AG04450 (cell line): ENCODE results near the gene FGGY. TPM values are rescaled to one million over a fixed set of nuclear protein-coding genes. Genes with fewer than 3 reads are reported as not detected.
A peak's percentile ranks its signal among the peaks of the same experiment; 100 is the strongest.

ENCODE experiments used
- CTCF ChIA-PET: fragments of 300-600, 350-600 bp; formaldehyde crosslinking; extraction: SDS; loops from one replicate; lab custom pipeline; 2022; ENCODE audit warnings: antibody characterized with exemption, inconsistent platforms; lab: Charles Lee
- POLR2A ChIA-PET: fragments of 350-600 bp; formaldehyde crosslinking; extraction: SDS; loops from one replicate; lab custom pipeline; 2021; ENCODE audit warnings: antibody characterized with exemption, inconsistent platforms; lab: Yijun Ruan, JAX
- DNase-seq: peaks from one replicate; pipeline ENCODE4 v3.0.0-alpha.2; 2011; ENCODE audit warnings: low read depth, low spot score
- H3K27ac ChIP-seq: one replicate; pipeline ENCODE4 v1.5.1; 2012; ENCODE audit warnings: low read depth, low read length, control low read depth
- H3K27me3 ChIP-seq: one replicate; pipeline ENCODE4 v1.6.0; 2012; ENCODE audit warnings: low read length; ENCODE audit not compliant: control insufficient read depth, insufficient read depth
- H3K4me3 ChIP-seq: 2 replicates; pipeline ENCODE4 v1.5.1; 2011; ENCODE audit warnings: mild to moderate bottlenecking, low read depth, low read length, control low read depth
- H3K9me3 ChIP-seq: 2 replicates; pipeline ENCODE4 v1.5.1; 2012; ENCODE audit warnings: low read length; ENCODE audit not compliant: control insufficient read depth, insufficient read depth
- CTCF ChIP-seq: IDR thresholded peaks from 2 replicates; pipeline ENCODE4 v1.5.1; 2011; ENCODE audit warnings: low read depth, low read length, control low read depth, inconsistent platforms
- polyA plus RNA-seq: library from polyadenylated mRNA; depleted of rRNA; stranded (reverse); fragments of >200 nt; gene quantifications from 2 replicates; pipeline ENCODE4 v1.2.3, GENCODE V29; 2011

FGGY gene
- polyA plus RNA-seq, 1 experiment = 11.8 TPM

- TF ChIP-seq CTCF = no peak
- POLR2A ChIA-PET = no interaction called here
Measured at GRCh38 chr1:59364037-59364436, 67.1 kb downstream of the FGGY start.

GRCh38 chr1:59366346-59366745, 69.5 kb downstream of the FGGY start:
- Histone ChIP-seq H3K27ac (no peak overlapping the region), H3K9me3 (no peaks in the 10 kb centered on the region), H3K27me3 (no peaks in the 10 kb centered on the region), H3K4me3 (no peak overlapping the region)
- CTCF ChIA-PET = interaction anchor here (1.9 kb wide), 1 partner anchor 333 kb away, joined by 14 read pairs; no protein-coding TSS in a partner anchor
- POLR2A ChIA-PET = interaction anchor here (1.9 to 2.0 kb wide), 2 partner anchors 70 to 337 kb away, joined by 5 to 8 read pairs; partner anchors contain the start of gene FGGY
- no peak for TF ChIP-seq CTCF
- no peak for DNase-seq

More at GRCh38 chr1:59364037-59364436, 67.1 kb downstream of the FGGY start:
- no peaks in the 10 kb centered on the region for H3K27me3 ChIP-seq
- H3K27ac ChIP-seq = no peak overlapping the region
- no peaks in the 10 kb centered on the region for H3K9me3 ChIP-seq
- no peak for DNase-seq
- CTCF ChIA-PET = interaction anchor here (0.6 kb wide), 1 partner anchor 642 kb away, joined by 5 read pairs; no protein-coding TSS in a partner anchor
- no peak overlapping the region for H3K4me3 ChIP-seq

- peak overlapping the region; percentile 91 for H3K27ac ChIP-seq
- H3K27me3 ChIP-seq = no peaks in the 10 kb centered on the region
- H3K9me3 ChIP-seq = no peaks in the 10 kb centered on the region
- no peak overlapping the region; the same call in 1 of the 2 replicates for H3K4me3 ChIP-seq
- peak; percentile 82 for DNase-seq
- ChIA-PET POLR2A (interaction anchor here (0.8 to 2.0 kb wide), 9 partner anchors 12 to 587 kb away, joined by 3 to 9 read pairs (median 3); partner anchors contain the start of genes FGGY and JUN), CTCF (interaction anchor here (0.6 to 1.9 kb wide), 4 partner anchors 258 to 392 kb away, joined by 3 to 14 read pairs (median 4); no protein-coding TSS in a partner anchor)
- TF ChIP-seq CTCF = no peak
Measured at GRCh38 chr1:59367301-59368007, 70.6 kb downstream of the FGGY start.

GRCh38 chr1:59368008-59368670, 71.2 kb downstream of the FGGY start:
- ChIA-PET POLR2A (interaction anchor here (0.8 to 2.0 kb wide), 8 partner anchors 11 to 584 kb away, joined by 3 to 9 read pairs (median 4); partner anchors contain the start of genes FGGY and JUN), CTCF (interaction anchor here (0.6 to 1.9 kb wide), 3 partner anchors 258 to 391 kb away, joined by 3 to 14 read pairs (median 4); no protein-coding TSS in a partner anchor)
- Histone ChIP-seq H3K27ac (peak overlapping the region; percentile 77), H3K9me3 (no peaks in the 10 kb centered on the region), H3K4me3 (no peak overlapping the region), H3K27me3 (no peaks in the 10 kb centered on the region)
- no peak for TF ChIP-seq CTCF
- DNase-seq = no peak
